Thyroid gland (tissue), 4 donors: ENCODE measurements around the gene MAP7.

Experiments used
- CTCF ChIP-seq, 6 experiments: fragments of 200-600 bp in 3 of 6; fragments of 450-650 bp in 3 of 6; sonication (generic) in 3 of 6; IDR thresholded peaks; one replicate each; pipeline ENCODE4 v1.5.1; 2016 to 2019; ENCODE audit warnings: antibody characterized with exemption in 6 of 6, mild to moderate bottlenecking in 2 of 6, inconsistent platforms in 1 of 6, moderate library complexity in 1 of 6
- POLR2A ChIP-seq, 2 donors: fragments of 450-650 bp; IDR thresholded peaks; one replicate each; pipeline ENCODE4 v1.6.1; 2017; ENCODE audit warnings: antibody characterized with exemption in 2 of 2, mild to moderate bottlenecking in 2 of 2, moderate library complexity in 1 of 2

GRCh38 chr6:136309729-136310311, 240.4 kb downstream of the MAP7 start:
- TF ChIP-seq CTCF (IDR thresholded peaks at IDR 0.05): no peak
- no peak for TF ChIP-seq POLR2A (IDR thresholded peaks at IDR 0.05)
